HG03108 (cell line): ENCODE measurements around the gene GPR161.
"Not testable (repeated sequence)": the region's sequence is repeated elsewhere in the genome, so short reads cannot be mapped to it uniquely, and the experiment has no call there.

ENCODE experiments used
- ATAC-seq: cut with Tn5 transposase; IDR thresholded peaks from one replicate; pipeline ENCODE4 v1.9.1; 2021; ENCODE audit warnings: moderate library complexity; ENCODE audit not compliant: unreplicated experiment

GPR161 gene

DNA sequence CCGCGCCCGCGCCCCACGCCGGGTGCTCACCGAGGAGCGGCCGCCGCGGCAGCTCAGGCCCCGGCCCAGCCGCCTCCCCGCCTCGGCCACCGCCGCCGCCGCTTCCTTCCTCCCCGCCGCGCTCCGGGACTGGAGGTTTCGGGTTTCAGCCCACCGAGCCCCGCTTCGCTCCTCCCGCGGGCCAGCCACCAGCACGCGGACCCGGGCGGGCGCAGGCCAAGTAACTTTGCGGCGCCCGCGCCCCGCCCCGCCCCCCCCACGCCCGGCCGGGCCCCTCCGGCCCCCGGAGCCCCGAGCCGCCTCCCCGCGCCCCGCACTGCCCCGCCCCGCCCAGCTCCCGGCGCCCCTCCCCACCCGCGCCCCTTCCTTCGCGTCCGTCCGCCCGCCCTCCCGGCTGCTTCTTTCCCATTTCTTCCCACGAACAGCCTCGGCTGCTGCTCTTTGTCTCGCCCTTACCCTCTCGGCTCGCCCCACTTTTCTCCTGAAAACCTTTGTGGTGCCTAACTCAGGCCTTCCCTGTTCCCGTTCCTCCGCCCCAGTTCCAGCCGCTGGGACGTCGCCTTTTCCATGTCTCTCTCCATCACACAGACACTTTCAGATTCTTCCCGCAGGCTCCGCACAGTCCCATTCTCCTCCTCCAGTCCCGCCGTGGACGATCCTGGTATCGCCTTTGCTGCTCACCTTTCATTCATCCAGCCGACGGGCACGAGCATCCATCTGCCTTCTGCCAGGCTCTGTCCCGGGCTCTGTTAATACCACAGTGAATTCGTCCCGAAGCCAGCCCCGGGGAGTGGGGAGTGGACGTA is at the start of gene GPR161:
TSS of gene GPR161 (minus strand) at position 222 of the 806 bp plus-strand sequence. CDS start 32,080 bp downstream, outside the sequence.
- ATAC-seq = no peak

DNA sequence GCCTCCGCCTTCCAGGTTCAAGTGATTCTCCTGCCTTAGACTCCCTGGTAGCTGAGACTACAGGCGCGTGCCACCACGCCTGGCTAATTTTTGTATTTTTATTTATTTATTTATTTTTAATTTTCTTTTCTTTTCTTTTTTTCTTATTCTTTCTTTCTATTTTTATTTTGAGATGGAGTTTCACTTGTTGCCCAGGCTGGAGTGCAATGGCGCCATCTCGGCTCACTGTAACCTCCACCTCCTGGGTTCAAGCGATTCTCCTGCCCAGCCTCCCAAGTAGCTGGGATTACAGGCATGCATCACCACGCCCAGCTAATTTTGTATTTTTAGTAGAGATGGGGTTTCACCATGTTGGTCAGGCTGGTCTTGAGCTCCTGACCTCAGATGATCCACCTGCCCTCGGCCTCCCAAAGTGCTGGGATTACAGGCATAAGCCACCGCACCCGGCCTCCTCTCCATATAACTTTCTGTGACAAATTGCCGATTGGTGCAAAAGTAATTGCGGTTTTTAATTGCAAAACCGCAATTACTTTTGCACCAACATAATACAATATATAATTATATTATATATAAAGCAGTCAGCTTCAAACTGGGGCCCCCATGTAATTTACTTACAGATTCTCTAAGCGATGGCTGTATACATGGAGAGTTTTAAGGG is 44.5 kb upstream of the GPR161 start:
- ATAC-seq = not testable (repeated sequence)

DNA sequence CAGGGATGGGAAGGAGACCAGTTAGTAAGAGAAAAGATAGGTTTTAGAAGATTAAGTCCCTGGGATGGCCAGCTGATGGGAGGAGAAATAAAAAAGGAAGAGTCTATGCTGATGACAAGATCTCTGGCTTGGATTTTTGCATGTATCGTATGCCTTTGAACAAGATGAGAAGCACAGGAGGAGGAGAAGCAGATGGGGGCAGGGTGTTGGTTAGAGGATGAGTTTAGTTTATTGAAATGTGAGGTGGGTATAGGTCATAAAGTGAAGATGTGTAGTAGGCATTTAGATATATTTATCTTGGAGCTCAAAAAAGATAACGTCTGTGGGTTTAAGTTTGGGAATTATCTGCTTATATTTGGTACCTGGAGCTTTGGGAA is 43.4 kb upstream of the GPR161 start:
- no peak for ATAC-seq

DNA sequence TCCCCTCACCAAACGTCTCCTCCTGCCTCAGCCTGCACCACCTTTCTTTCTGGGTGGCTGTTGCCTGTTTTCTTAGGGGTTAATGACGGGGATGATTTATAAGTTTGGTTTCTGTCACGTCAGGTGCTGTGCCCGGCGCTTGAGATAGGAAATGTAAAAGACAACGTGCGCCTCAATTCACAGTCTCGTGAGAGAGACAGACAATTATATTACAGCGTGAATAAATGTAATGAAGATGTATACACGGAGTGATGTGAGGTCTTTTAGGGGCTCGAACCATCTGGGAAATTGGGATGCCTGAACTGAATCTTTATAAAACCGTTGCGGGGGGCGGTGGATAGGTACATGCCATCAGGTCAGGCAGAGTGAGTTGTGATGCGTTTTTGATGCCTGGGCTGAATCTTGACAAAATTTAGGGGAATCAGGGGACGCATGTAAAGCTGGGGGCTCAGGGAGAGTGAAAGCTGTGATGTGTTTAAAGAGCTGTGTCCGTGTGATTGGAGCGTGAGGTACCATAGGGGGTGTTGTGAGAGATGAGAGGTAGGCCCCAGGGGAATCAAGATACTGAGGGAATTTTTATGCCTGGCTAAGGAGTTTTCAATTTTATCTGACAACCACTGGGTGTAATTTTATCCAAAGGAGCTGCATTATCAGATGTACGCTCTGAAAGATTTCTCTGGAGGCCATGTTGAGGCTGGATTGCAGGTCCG is 42.9 kb upstream of the GPR161 start:
- no peak for ATAC-seq

GRCh38 chr1:168178638-168179437 is 42.1 kb upstream of the GPR161 start, which contains the start of gene TIPRL:
TIPRL (plus strand) TSS chr1:168178962; CDS start chr1:168179078, 116 bp downstream.
- peak; percentile 87 for ATAC-seq

- no peak for ATAC-seq
Measured at GRCh38 chr1:168178227-168178637, 41.5 kb upstream of the GPR161 start.

DNA sequence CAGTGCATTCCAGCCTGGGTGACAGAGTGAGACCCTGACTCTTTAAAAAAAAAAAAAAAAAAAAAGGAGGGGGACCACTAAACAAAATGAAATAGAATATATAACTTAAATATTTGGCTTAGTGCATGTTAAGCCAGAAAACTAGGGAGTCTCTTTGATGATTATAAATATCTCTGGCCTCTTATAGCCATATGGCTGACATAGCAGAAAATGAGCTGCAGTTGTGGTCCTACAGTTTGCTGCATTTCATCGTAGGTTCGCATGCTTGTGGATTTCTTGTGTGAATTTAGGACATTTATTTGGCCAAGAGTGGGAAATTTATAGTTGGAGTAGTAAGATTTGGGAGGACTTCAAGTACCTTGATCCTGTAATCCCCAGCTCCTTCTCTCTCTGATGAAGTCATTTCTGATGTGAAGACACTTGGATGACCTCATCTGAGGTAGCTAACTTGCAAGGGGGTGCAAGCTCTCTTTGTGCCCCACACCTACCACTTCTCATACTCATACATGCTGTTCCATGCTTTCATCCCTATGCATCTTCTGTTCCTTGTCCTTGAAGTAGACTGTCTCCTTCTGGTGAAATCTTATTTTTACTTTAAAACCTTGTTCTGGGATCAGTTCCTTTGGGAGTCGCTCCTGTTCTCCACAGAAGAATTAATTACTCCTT is 35.7 kb upstream of the GPR161 start:
- no peak for ATAC-seq

DNA sequence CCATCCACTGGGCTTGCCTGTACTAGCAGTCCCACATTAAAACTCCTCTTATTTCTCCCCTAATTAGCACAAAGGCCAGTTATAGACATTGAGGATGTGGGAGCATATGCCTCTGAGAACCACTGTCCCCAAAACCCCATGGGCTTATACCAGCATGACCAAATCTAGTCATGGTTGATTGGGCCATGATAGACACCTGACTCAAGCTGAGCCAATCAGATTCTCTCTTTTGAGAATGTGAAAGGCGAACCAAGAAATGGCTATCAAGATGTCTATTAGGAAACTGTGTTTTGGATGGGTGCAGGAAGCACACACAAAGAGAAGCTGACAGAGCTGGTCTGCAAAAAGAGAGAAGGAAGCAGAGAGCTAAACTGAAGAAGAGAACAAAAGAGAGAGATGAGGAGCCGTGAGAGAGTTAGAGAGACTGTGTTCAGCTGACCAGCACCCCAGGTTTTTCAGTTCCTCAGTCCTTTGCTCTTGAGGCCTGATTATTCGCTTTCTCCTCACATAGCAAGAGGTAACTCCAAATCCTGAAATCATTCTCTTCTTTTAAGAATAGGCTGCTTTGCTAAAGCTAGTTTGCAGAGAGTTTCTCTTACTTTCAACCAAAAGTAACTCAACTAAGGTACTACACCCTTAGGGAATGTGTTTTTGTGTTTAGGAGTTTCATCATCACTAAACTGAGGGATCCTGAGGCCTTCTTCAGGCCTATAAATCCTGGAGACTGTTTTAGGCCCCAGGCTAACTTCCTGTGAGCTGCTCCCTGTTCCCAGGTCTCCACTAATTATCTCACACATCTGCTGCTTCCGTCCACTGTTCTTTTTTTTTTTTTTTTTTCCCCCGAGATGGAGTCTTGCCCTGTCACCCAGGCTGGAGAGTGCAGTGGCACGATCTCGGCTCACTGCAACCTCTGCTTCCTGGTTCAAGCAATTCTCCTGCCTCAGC is 34.1 kb upstream of the GPR161 start:
- no peak for ATAC-seq

DNA sequence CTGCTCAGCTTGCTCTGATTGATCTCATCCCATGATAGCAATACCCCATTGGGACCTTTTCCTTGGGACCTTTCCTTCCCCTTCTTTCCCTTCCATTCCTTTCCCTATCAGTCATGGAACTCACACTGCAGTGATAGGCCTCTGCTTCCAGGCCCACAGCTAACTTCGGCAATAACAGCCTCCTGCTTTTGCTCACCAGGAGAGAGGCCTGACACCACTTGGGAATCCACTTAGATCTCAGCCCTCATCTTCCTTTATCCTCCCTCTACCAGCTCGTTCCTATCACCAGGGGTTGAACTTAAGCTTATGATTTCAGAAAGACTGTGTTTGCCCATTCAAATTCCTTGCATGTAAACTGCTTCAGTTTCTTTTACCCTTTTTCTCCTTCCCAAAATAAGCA is 31.1 kb upstream of the GPR161 start:
- ATAC-seq = no peak

GRCh38 chr1:168164771-168165170 is 28.0 kb upstream of the GPR161 start:
- no peak for ATAC-seq

GRCh38 chr1:168163670-168164069 is 26.9 kb upstream of the GPR161 start:
- ATAC-seq = no peak

DNA sequence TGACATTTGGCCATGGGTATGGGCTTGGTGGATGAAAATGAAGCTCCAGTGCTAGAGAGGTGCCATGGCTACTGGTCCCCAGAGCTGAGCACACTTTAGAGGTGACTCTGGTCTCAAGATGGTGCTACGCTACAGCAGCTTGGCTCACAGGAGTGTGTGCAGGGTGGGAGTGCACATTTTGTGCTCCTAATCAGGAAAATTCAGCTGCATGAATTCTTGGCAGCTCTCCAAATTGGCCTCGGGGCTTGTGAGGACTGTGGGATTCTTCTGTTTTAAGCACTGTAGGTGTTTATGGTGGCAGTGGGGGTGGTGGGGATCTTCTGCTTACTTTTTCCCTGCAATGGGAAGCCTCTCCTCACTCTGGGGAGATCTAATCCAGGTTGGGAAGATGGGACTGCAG is 24.7 kb upstream of the GPR161 start:
- ATAC-seq = no peak

DNA sequence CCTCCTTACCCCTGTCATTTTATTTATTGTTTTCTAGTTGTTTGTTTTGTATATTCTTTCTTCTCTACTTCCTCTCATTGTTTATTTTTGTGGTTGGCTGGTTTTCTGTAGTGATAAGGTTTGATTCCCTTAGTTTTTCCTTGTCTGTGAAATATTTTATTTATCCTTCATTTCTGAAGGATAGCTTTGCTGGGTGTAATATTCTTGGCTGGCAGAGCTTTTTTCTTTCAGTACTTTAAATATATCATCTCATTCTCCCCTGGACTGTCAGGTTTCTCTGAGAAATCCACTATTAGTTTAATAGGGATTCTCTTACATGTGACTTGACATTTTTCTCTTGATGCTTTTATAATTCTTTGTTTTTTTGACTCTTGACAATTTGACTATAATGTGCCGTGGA is 23.2 kb upstream of the GPR161 start:
- ATAC-seq = no peak

GRCh38 chr1:168159251-168159650 is 22.5 kb upstream of the GPR161 start:
- ATAC-seq = no peak

GRCh38 chr1:168157638-168158037 is 20.9 kb upstream of the GPR161 start:
- ATAC-seq = no peak

DNA sequence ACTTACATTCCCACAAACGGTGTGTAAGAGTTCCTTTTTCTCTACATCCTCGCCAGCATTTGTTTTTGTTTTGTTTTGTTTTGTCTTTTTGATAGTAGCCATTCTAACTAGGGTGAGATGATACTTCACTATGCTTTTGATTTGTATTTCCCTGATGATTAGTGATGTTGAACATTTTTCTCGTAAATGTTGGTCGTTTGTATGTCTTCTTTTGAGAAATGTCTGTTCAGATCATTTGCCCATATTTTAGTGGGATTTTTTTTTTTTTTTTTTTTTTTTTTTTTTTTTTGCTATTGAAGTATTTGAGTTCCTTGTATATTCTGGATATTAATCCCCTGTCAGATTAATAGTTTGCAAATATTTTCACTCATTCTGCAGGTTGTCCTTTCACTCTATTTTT is 19.2 kb upstream of the GPR161 start:
- ATAC-seq = no peak

- ATAC-seq = not testable (repeated sequence)
Measured at GRCh38 chr1:168154707-168155106, 18.0 kb upstream of the GPR161 start.

DNA sequence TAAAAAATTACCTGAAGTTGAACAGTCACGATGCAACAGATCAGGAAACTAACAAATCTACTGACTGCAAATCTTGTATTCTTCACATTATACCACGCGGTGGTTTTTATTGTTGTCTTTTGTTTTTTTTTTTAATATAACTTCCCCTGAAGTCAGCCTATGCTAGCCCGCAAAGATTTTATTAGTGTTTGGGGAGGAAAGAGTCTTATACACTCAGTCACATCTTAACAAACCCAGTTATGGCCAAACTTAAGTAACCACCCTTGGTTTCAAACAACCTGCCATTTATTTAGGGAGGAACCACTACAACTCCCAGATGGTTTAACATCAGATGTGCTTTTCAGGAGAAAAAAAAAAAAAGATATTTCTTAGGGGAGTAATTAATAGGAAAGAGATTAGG is 15.2 kb upstream of the GPR161 start:
- no peak for ATAC-seq

GRCh38 chr1:168150283-168150682 is 13.6 kb upstream of the GPR161 start:
- no peak for ATAC-seq
